Natural killer cell (primary cell): ENCODE measurements around the gene UBE2L6. TPM values are rescaled to one million over a fixed set of nuclear protein-coding genes. Genes with fewer than 3 reads are reported as not detected.

Experiments
- ATAC-seq, 3 donors: fragments of 150-1000 bp in 2 of 3; fragments of 200-7000 bp in 1 of 3; cut with Tn5 transposase; 1 replicate in 1 of 3; 2 replicates in 2 of 3; pipeline ENCODE4 v1.10.0; 2021; ENCODE audit warnings: mild to moderate bottlenecking in 2 of 3, moderate library complexity in 2 of 3
- DNase-seq, 2 donors: peaks; one replicate each; pipeline versions ENCODE4 v3.0.0 to v3.0.0-alpha.2; 2013 to 2021; ENCODE audit warnings: mixed read lengths in 1 of 2
- H3K27ac ChIP-seq: one replicate; pipeline ENCODE4 v1.5.1; 2013; ENCODE audit warnings: mild to moderate bottlenecking, low read length
- H3K27me3 ChIP-seq: one replicate; pipeline ENCODE4 v1.6.1; 2013; ENCODE audit warnings: low read length; ENCODE audit not compliant: control insufficient read depth, insufficient read depth
- H3K36me3 ChIP-seq: one replicate; pipeline ENCODE4 v1.6.1; 2013; ENCODE audit warnings: low read length; ENCODE audit not compliant: control insufficient read depth, insufficient read depth
- H3K4me1 ChIP-seq: one replicate; pipeline ENCODE4 v1.6.1; 2013; ENCODE audit warnings: low read length; ENCODE audit not compliant: control insufficient read depth, insufficient read depth
- H3K4me3 ChIP-seq: one replicate; pipeline ENCODE4 v1.5.1; 2013; ENCODE audit warnings: low read length
- H3K9me3 ChIP-seq: one replicate; pipeline ENCODE4 v1.6.1; 2013; ENCODE audit warnings: low read length; ENCODE audit not compliant: control insufficient read depth, insufficient read depth
- H3K27ac Mint-ChIP-seq, 2 donors: one replicate each; pipeline ENCODE4 v1.8.0; 2022; ENCODE audit warnings: mild to moderate bottlenecking in 2 of 2, mixed read lengths in 2 of 2, moderate library complexity in 1 of 2
- H3K27me3 Mint-ChIP-seq, 2 donors: one replicate each; pipeline ENCODE4 v1.8.0; 2022; ENCODE audit warnings: low read depth in 2 of 2, mixed read lengths in 2 of 2
- H3K36me3 Mint-ChIP-seq: one replicate; pipeline ENCODE4 v1.8.0; 2022; ENCODE audit warnings: mixed read lengths
- H3K4me1 Mint-ChIP-seq, 2 donors: one replicate each; pipeline ENCODE4 v1.8.0; 2022; ENCODE audit warnings: mixed read lengths in 2 of 2
- H3K4me3 Mint-ChIP-seq: one replicate; pipeline ENCODE4 v1.8.0; 2022; ENCODE audit warnings: mild to moderate bottlenecking, moderate library complexity, mixed read lengths
- H3K9me3 Mint-ChIP-seq, 2 donors: one replicate each; pipeline ENCODE4 v1.8.0; 2022; ENCODE audit warnings: mixed read lengths in 2 of 2
- CTCF ChIP-seq: fragments of 200-600 bp; IDR thresholded peaks from one replicate; pipeline ENCODE4 v1.8.0; 2022; ENCODE audit warnings: antibody characterized with exemption
- WGBS: methylation state at CpG from one replicate; pipeline ENCODE4 v1.1.7; 2013; ENCODE audit warnings: missing lambda C conversion rate; ENCODE audit not compliant: insufficient coverage; 5-methylcytosine and 5-hydroxymethylcytosine counted together
- intact Hi-C: fragments of 100-400 bp; cut with micrococcal nuclease; formaldehyde crosslinking; loops from one replicate; pipeline ENCODE4 v1.14.2; 2022
- total RNA-seq, 4 donors: library from RNA; stranded (reverse); fragments of 120-200 nt in 1 of 4; gene quantifications; one replicate each; pipeline versions ENCODE4 v1.2.3 to v1.2.4, GENCODE V29; 2013 to 2022

The UBE2L6 gene
- total RNA-seq, 3 donors from 2014 or later (not counting 1 experiment from before 2014, with no cell fraction given), result 89.1 to 108 (median 103) TPM

- WGBS, result 82% methylated on average over 4 of the region's 4 CpGs
- H3K4me3 ChIP-seq, result no peak overlapping the region
- H3K4me3 Mint-ChIP-seq, result no peak overlapping the region
- H3K27me3 ChIP-seq, result no peaks in the 10 kb centered on the region
- intact Hi-C loops, result no loop called here
- no peak for TF ChIP-seq CTCF
- H3K27ac Mint-ChIP-seq, result no peak overlapping the region
- H3K4me1 ChIP-seq, result no peaks in the 10 kb centered on the region
- no peaks in the 10 kb centered on the region for H3K9me3 Mint-ChIP-seq
- H3K36me3 ChIP-seq, result no peaks in the 10 kb centered on the region
- ATAC-seq, result no peak
- no peaks in the 10 kb centered on the region for H3K9me3 ChIP-seq
- H3K4me1 Mint-ChIP-seq, result peaks cover 0 to 1% of the 10 kb centered on the region in 2 donors
- no peak overlapping the region for H3K27ac ChIP-seq
- no peak for DNase-seq
- H3K36me3 Mint-ChIP-seq, result no peaks in the 10 kb centered on the region
- H3K27me3 Mint-ChIP-seq, result peaks cover 4 to 6% of the 10 kb centered on the region in 2 donors
Observed at GRCh38 chr11:57574061-57574460, 6.6 kb upstream of the UBE2L6 start.

GRCh38 chr11:57571606-57572005 is 4.1 kb upstream of the UBE2L6 start:
- Histone ChIP-seq H3K27me3 (no peaks in the 10 kb centered on the region), H3K9me3 (no peaks in the 10 kb centered on the region), H3K36me3 (no peaks in the 10 kb centered on the region), H3K4me1 (peaks cover 11% of the 10 kb centered on the region), H3K4me3 (no peak overlapping the region), H3K27ac (no peak overlapping the region)
- no peak for TF ChIP-seq CTCF
- intact Hi-C loops, result no loop called here
- Mint-ChIP-seq H3K4me1 (peaks cover 15 to 20% of the 10 kb centered on the region in 2 donors), H3K27ac (no peak overlapping the region), H3K4me3 (no peak overlapping the region), H3K36me3 (no peaks in the 10 kb centered on the region), H3K9me3 (no peaks in the 10 kb centered on the region), H3K27me3 (peaks cover 2 to 6% of the 10 kb centered on the region in 2 donors)
- DNase-seq (no peak), ATAC-seq (no peak)
- WGBS, result 38% methylated on average over 1 of the region's 2 CpGs

GRCh38 chr11:57568330-57568766 is 876 bp upstream of the UBE2L6 start:
- 23% methylated on average over 6 of the region's 6 CpGs for WGBS
- Histone ChIP-seq H3K4me3 (peak overlapping the region; percentile 99), H3K27ac (peak overlapping the region; percentile 69)

More at GRCh38 chr11:57568330-57568766, 876 bp upstream of the UBE2L6 start:
- H3K4me1 ChIP-seq, result peaks cover 24% of the 10 kb centered on the region
- Mint-ChIP-seq H3K27me3 (no peaks in the 10 kb centered on the region), H3K36me3 (no peaks in the 10 kb centered on the region), H3K9me3 (no peaks in the 10 kb centered on the region), H3K27ac (peak overlapping the region; percentile 96 to 99), H3K4me3 (peak overlapping the region; percentile 99), H3K4me1 (peaks cover 38 to 47% of the 10 kb centered on the region in 2 donors)
- no peaks in the 10 kb centered on the region for H3K27me3 ChIP-seq
- intact Hi-C loops, result loop anchor here (1.0 to 5.0 kb wide), 6 partner anchors 73 to 1009 kb away; partner anchors contain the start of genes LPXN, MED19, TMX2 and ZFP91
- DNase-seq (peak in 1 of 2 donors; percentile 88), ATAC-seq (peak; percentile 2 to 19 (median 6))
- H3K36me3 ChIP-seq, result no peaks in the 10 kb centered on the region
- peak; percentile 24 for TF ChIP-seq CTCF
- H3K9me3 ChIP-seq, result no peaks in the 10 kb centered on the region
